NCI-H524 treated with DMSO at 0.1 percent for 48 hours (cell line): ENCODE data around the gene SERPINI1.

Experiments
- DNase-seq: peaks from one replicate; lab custom pipeline; 2025; lab: John Stamatoyannopoulos, UW

Gene SERPINI1

GRCh38 chr3:167734498-167735232, 856 bp upstream of the SERPINI1 start, which contains the start of gene PDCD10:
PDCD10 (minus strand) TSS chr3:167734892; CDS start chr3:167720157, 14,735 bp downstream.
- peak; percentile 99 for DNase-seq

- no peak for DNase-seq
Observed at GRCh38 chr3:167736264-167736787, 805 bp downstream of the SERPINI1 start.

- DNase-seq, result no peak
Observed at GRCh38 chr3:167736997-167737396, 1.5 kb downstream of the SERPINI1 start.

GRCh38 chr3:167738037-167738436, 2.5 kb downstream of the SERPINI1 start:
- no peak for DNase-seq

- DNase-seq, result no peak
Observed at GRCh38 chr3:167739190-167739810, 3.8 kb downstream of the SERPINI1 start.

- DNase-seq, result no peak
Observed at GRCh38 chr3:167740961-167741587, 5.6 kb downstream of the SERPINI1 start.

- DNase-seq, result no peak
Observed at GRCh38 chr3:167742338-167742737, 6.8 kb downstream of the SERPINI1 start.

GRCh38 chr3:167743799-167744198, 8.3 kb downstream of the SERPINI1 start:
- DNase-seq, result no peak

- no peak for DNase-seq
Observed at GRCh38 chr3:167749209-167749608, 13.7 kb downstream of the SERPINI1 start.

GRCh38 chr3:167749728-167750127, 14.2 kb downstream of the SERPINI1 start:
- DNase-seq, result no peak

- no peak for DNase-seq
Observed at GRCh38 chr3:167750272-167750971, 14.9 kb downstream of the SERPINI1 start.

- no peak for DNase-seq
Observed at GRCh38 chr3:167754049-167754448, 18.5 kb downstream of the SERPINI1 start.

- no peak for DNase-seq
Observed at GRCh38 chr3:167761302-167761701, 25.8 kb downstream of the SERPINI1 start.

- no peak for DNase-seq
Observed at GRCh38 chr3:167762296-167762695, 26.8 kb downstream of the SERPINI1 start.

- DNase-seq, result no peak
Observed at GRCh38 chr3:167772992-167773391, 37.5 kb downstream of the SERPINI1 start.

- DNase-seq, result no peak
Observed at GRCh38 chr3:167773584-167773983, 38.1 kb downstream of the SERPINI1 start.

GRCh38 chr3:167776066-167776685, 40.7 kb downstream of the SERPINI1 start:
- DNase-seq, result no peak

GRCh38 chr3:167777356-167777755, 41.8 kb downstream of the SERPINI1 start:
- DNase-seq, result no peak

GRCh38 chr3:167780214-167780883, 44.8 kb downstream of the SERPINI1 start:
- DNase-seq, result no peak

- DNase-seq, result no peak
Observed at GRCh38 chr3:167783781-167784180, 48.3 kb downstream of the SERPINI1 start.

GRCh38 chr3:167785790-167786189, 50.3 kb downstream of the SERPINI1 start:
- DNase-seq, result no peak
